DND-41 (cell line): ENCODE measurements around the gene BACH2.

Experiments
- CTCF ChIP-seq: IDR thresholded peaks from 2 replicates; pipeline ENCODE4 v1.5.1; 2012; ENCODE audit warnings: borderline replicate concordance, low read length, moderate library complexity, mild to moderate bottlenecking; ENCODE audit not compliant: poor library complexity, severe bottlenecking; ENCODE audit errors: extremely low read depth
- EZH2 ChIP-seq: IDR thresholded peaks from 3 replicates; pipeline ENCODE4 v1.6.1; 2012; ENCODE audit warnings: borderline replicate concordance, low read depth, mild to moderate bottlenecking, moderate library complexity, low read length, inconsistent platforms; ENCODE audit not compliant: severe bottlenecking

GRCh38 chr6:90319044-90319443 lies 22.4 kb upstream of the BACH2 start:
- TF ChIP-seq CTCF (no peak), EZH2 (no peak)
